ENCODE measurements around the gene AMMECR1L.
"Not testable (repeated sequence)": the region's sequence is repeated elsewhere in the genome, so short reads cannot be mapped to it uniquely, and the experiment has no call there.

The AMMECR1L gene

GRCh38 chr2:127885780-127886592, at the start of gene AMMECR1L:
Gene AMMECR1L, minus strand, starts transcription at chr2:127885956. Its CDS starts 11,722 bp downstream, at chr2:127874234.
- H3K27me3 ChIP-seq (ENCODE audit: control insufficient read depth, insufficient read depth, low read length); H3K36me3 ChIP-seq (ENCODE audit: control insufficient read depth, insufficient read depth, low read length); H3K9ac ChIP-seq; H3K9me3 ChIP-seq (ENCODE audit: control insufficient read depth, low read length): not testable (repeated sequence)
- Histone ChIP-seq H2AFZ (peak within 1 kb of the TSS; percentile 63), H3K4me3 (ENCODE audit: low read depth, low read length) (peak within 1 kb of the TSS; percentile 59), H3K79me2 (peaks cover 23% of the 10 kb centered on the region), H3K4me2 (ENCODE audit: low read length) (peak within 1 kb of the TSS; percentile 70), H3K27ac (peak within 1 kb of the TSS; percentile 78), H3K4me1 (peaks cover 18% of the 10 kb centered on the region)

GRCh38 chr2:127935337-127935736, 49.6 kb upstream of the AMMECR1L start:
- no peak overlapping the region for H3K4me2 ChIP-seq (ENCODE audit: low read length)
- no peak overlapping the region for H2AFZ ChIP-seq
- H3K36me3 ChIP-seq (ENCODE audit: control insufficient read depth, insufficient read depth, low read length), result no peaks in the 10 kb centered on the region
- H3K27me3 ChIP-seq (ENCODE audit: control insufficient read depth, insufficient read depth, low read length), result no peaks in the 10 kb centered on the region
- no peaks in the 10 kb centered on the region for H3K9me3 ChIP-seq (ENCODE audit: control insufficient read depth, low read length)
- no peaks in the 10 kb centered on the region for H3K4me1 ChIP-seq
- H3K9ac ChIP-seq, result no peak overlapping the region
- H3K27ac ChIP-seq, result no peak overlapping the region
- no peak for TF ChIP-seq CTCF (IDR thresholded peaks at IDR 0.05)
- no peak overlapping the region for H3K4me3 ChIP-seq (ENCODE audit: low read depth, low read length)
- no peaks in the 10 kb centered on the region for H3K79me2 ChIP-seq

- Histone ChIP-seq H3K4me1 (no peaks in the 10 kb centered on the region), H3K27me3 (ENCODE audit: control insufficient read depth, insufficient read depth, low read length) (no peaks in the 10 kb centered on the region), H3K4me2 (ENCODE audit: low read length) (no peak overlapping the region), H3K9ac (no peak overlapping the region), H3K79me2 (no peaks in the 10 kb centered on the region), H3K9me3 (ENCODE audit: control insufficient read depth, low read length) (no peaks in the 10 kb centered on the region), H2AFZ (no peak overlapping the region), H3K27ac (no peak overlapping the region), H3K36me3 (ENCODE audit: control insufficient read depth, insufficient read depth, low read length) (no peaks in the 10 kb centered on the region), H3K4me3 (ENCODE audit: low read depth, low read length) (no peak overlapping the region)
- no peak for TF ChIP-seq CTCF (IDR thresholded peaks at IDR 0.05)
Observed at GRCh38 chr2:127932199-127932876, 46.6 kb upstream of the AMMECR1L start.

- Histone ChIP-seq H3K36me3 (ENCODE audit: control insufficient read depth, insufficient read depth, low read length) (no peaks in the 10 kb centered on the region), H3K4me3 (ENCODE audit: low read depth, low read length) (no peak overlapping the region), H3K9ac (no peak overlapping the region), H3K4me2 (ENCODE audit: low read length) (no peak overlapping the region), H3K27ac (no peak overlapping the region), H3K4me1 (no peaks in the 10 kb centered on the region), H3K9me3 (ENCODE audit: control insufficient read depth, low read length) (no peaks in the 10 kb centered on the region), H3K27me3 (ENCODE audit: control insufficient read depth, insufficient read depth, low read length) (no peaks in the 10 kb centered on the region), H2AFZ (no peak overlapping the region), H3K79me2 (no peaks in the 10 kb centered on the region)
- no peak for TF ChIP-seq CTCF (IDR thresholded peaks at IDR 0.05)
Observed at GRCh38 chr2:127929449-127929848, 43.7 kb upstream of the AMMECR1L start.

GRCh38 chr2:127927384-127927783, 41.6 kb upstream of the AMMECR1L start:
- TF ChIP-seq CTCF (IDR thresholded peaks at IDR 0.05), result no peak

More at GRCh38 chr2:127927384-127927783, 41.6 kb upstream of the AMMECR1L start:
- Histone ChIP-seq H3K9me3 (ENCODE audit: control insufficient read depth, low read length) (no peaks in the 10 kb centered on the region), H3K4me3 (ENCODE audit: low read depth, low read length) (no peak overlapping the region), H3K27me3 (ENCODE audit: control insufficient read depth, insufficient read depth, low read length) (no peaks in the 10 kb centered on the region), H3K4me1 (no peaks in the 10 kb centered on the region), H3K9ac (no peak overlapping the region), H3K36me3 (ENCODE audit: control insufficient read depth, insufficient read depth, low read length) (no peaks in the 10 kb centered on the region), H2AFZ (no peak overlapping the region), H3K27ac (no peak overlapping the region), H3K4me2 (ENCODE audit: low read length) (no peak overlapping the region), H3K79me2 (no peaks in the 10 kb centered on the region)
